ENCODE results near the gene TNFSF15. TPM values are rescaled to one million over a fixed set of nuclear protein-coding genes. Genes with fewer than 3 reads are reported as not detected.

TNFSF15 gene
- 1 to 10 TPM; 4.4 to 9.0 (median 6.4) TPM for polyA plus RNA-seq (ENCODE audit: insufficient read length in 4 of 4)

DNA sequence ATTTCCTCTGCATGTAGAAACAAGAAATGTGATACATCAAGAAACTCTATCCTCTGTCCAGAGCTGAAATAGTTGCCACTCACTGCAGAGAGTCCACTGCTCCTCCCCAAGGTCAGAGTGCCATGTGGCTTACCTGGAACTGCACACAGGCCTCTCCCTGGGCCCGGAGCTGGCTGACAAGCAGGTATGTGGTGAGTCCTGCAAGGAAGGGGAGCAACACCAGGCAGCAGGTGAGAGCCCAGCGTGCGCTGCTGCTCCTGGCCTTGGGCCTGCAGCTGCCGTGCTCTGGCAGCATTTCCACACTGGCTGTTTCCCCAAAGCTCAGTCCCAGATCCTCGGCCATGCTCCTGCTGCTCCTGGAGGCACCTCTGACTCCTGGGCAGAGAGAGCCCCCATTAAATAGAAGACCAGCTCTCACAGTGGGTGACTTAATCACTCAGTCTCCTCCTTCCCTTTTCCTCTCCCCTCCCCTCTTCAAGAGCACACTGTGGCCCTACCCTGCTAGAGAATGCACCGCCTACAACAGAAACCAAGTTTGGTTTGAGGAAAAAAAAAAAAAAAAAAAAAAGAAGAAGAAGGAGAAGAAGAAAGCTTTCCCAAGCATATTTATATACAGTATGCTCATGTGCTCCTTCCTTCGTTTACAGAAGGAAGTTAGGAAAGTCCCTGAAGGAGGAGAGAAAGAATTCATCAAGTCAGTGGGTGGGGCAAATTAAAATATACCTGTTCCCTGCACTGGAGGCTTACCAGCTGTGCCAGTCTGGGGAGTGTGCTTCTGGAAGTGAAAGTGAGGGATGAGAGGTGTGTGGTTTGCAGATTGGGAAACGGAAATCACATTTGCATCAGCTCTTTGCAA is at the start of gene TNFSF15:
Gene TNFSF15, minus strand, starts transcription at position 370 of the 856 bp plus-strand sequence. Its CDS starts 27 bp downstream, at position 343.
- DNase-seq (ENCODE audit: low read depth in 4 of 4, low spot score in 2 of 4), result no peak

- no peak for DNase-seq (ENCODE audit: low read depth in 4 of 4, low spot score in 2 of 4)
Observed at GRCh38 chr9:114855488-114855887, 49.6 kb upstream of the TNFSF15 start.

DNA sequence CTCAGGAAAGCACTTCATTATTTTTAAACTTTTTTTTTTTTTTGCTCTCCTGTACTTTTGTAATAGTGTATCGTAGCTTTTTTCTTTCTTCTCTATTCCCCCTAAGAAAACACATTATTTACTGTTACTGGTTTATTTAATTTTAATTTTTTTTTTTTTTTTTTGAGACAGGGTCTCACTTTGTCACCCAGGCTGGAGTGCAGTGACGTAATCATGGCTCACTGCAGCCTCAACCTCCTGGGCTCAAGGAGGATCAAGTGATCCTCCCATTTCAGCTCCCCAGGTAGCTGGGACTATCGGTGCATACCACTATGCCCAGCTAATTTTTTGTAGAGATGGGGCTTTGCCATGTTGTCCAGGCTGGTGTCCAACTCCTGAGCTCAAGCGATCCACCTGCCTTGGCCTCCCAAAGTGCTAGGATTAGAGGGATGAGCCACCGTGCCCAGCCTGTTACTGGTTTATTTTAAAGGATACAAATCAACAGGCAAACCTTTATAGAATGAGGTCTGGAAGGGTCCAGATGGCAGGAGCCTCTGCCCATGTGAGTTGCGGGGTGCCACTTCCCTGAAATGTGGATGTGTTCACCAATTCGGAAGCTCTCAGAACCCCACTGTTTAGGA is 49.0 kb upstream of the TNFSF15 start:
- DNase-seq (ENCODE audit: low read depth in 4 of 4, low spot score in 2 of 4), result no peak

- no peak for DNase-seq (ENCODE audit: low read depth in 4 of 4, low spot score in 2 of 4)
Observed at GRCh38 chr9:114853071-114853855, 47.4 kb upstream of the TNFSF15 start.

- DNase-seq (ENCODE audit: low read depth in 4 of 4, low spot score in 2 of 4), result no peak
Observed at GRCh38 chr9:114852050-114852594, 46.3 kb upstream of the TNFSF15 start.

- no peak for DNase-seq (ENCODE audit: low read depth in 4 of 4, low spot score in 2 of 4)
Observed at GRCh38 chr9:114851306-114851705, 45.5 kb upstream of the TNFSF15 start.

GRCh38 chr9:114850871-114851270 is 45.0 kb upstream of the TNFSF15 start:
- DNase-seq (ENCODE audit: low read depth in 4 of 4, low spot score in 2 of 4), result no peak

DNA sequence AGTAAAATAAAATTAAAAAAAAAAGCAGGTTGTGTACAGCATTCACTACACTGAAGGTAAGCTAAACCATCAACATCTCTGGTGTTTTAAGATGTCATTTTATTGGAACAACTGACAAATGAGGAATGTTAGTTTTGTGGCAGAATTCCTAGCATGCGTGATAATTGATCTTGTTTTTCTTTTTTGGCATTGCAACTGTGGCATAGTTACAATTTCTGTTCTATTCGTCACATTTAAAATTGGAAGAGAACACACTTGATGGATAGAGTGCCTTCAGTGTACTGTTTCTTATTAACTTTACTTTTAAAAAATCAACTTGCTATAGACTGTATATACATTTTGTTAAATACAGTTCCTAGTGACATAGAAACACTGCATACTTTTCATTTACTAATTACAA is 43.6 kb upstream of the TNFSF15 start:
- no peak for DNase-seq (ENCODE audit: low read depth in 4 of 4, low spot score in 2 of 4)

- DNase-seq (ENCODE audit: low read depth in 4 of 4, low spot score in 2 of 4), result no peak
Observed at GRCh38 chr9:114847492-114848417, 41.9 kb upstream of the TNFSF15 start.

GRCh38 chr9:114845373-114845772 is 39.5 kb upstream of the TNFSF15 start:
- no peak for DNase-seq (ENCODE audit: low read depth in 4 of 4, low spot score in 2 of 4)

DNA sequence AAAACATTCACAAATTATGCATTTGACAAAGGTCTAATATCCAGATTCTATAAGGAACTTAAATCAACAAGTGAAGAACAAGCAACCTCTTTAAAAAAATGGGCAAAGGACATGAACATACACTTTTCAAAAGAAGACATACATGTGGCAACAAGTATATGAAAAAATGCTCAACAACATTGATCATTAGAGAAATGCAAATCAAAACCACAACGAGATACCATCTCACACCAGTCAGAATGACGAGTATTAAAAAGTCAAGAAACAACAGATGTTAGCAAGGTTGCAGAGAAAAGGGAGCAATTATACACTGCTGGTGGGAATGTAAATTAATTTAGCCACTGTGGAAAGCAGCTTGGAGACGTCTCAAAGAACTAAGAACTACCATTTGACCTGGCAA is 38.9 kb upstream of the TNFSF15 start:
- no peak for DNase-seq (ENCODE audit: low read depth in 4 of 4, low spot score in 2 of 4)

DNA sequence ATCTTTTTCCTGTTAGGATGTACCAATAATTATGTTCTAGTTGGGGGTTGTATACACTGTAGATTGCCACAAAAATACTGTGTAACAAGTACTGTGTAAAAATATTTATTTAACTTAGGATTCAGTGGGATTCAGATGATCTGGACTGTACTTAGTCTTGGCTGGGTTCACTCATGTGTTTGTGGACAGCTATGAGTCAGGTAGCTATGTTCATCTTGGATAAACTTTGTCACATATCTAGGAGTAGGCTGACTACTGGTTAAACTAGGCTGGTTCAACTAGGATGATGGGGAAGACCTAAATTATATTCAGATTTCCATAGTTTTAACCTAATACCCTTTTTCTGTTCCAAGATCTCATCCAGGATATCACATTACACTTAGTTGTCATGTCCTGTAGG is 32.1 kb upstream of the TNFSF15 start:
- no peak for DNase-seq (ENCODE audit: low read depth in 4 of 4, low spot score in 2 of 4)

DNA sequence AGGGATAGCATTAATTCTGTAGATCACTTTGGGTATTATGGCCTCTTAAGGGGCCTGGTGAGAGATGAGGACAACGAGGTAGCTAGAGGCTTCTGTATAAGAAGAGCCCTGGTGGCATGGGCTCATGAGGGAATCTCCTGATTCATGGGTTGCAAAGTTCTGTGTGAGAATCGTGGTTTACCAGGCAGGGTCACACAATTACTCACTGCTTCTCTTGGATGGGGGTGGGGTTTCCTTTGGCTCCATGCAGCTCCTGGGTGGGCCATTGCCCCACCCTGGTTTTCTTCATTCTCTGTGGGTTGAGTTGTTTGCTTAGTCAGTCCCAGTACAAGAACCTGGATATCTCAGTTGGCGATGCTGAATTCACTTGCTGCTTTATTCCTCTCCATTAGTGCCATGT is 30.9 kb upstream of the TNFSF15 start:
- no peak for DNase-seq (ENCODE audit: low read depth in 4 of 4, low spot score in 2 of 4)

- DNase-seq (ENCODE audit: low read depth in 4 of 4, low spot score in 2 of 4), result no peak
Observed at GRCh38 chr9:114834386-114834785, 28.5 kb upstream of the TNFSF15 start.

GRCh38 chr9:114830546-114830945 is 24.7 kb upstream of the TNFSF15 start:
- DNase-seq (ENCODE audit: low read depth in 4 of 4, low spot score in 2 of 4), result no peak

DNA sequence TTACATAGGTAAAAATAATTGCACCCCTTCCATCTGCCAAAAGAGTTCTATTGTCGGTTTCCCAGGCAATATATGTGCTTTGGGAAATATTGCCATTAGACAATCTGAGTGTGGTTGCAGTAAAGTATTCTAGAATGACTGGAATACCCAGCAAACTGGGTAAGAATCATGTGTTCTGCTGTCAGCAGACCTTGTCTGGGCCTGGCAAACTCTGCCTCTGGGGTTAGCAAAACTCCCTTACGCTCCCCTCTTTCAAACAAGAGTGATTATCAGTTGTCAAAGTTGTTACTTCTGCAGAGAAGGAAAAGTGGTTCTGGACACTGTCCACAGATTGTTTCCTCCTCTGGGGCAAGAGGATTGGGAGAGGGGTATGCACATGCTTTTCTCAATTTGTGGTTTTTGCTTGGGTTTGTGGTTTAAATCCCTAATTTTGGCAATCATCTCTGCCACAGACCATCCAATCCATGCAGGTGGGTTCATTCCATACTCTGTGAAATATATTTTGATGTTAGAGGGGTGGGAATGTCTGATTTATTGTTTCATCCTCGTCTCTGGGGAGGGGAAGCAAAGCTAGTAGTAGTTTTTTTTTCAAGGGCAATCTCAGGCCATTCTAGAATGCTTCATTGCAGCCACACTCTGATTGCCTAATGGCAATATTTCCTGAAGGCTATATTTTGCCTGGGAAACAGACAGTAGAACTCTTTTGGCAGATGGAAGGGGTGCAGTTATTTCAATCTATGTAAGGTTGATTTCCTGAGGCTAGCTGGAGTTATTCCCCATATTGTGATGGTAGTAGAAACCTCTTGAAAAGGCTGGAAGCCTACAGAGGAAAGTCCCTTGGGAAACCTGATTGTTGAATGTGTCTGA is 24.0 kb upstream of the TNFSF15 start:
- DNase-seq (ENCODE audit: low read depth in 4 of 4, low spot score in 2 of 4), result no peak

GRCh38 chr9:114828303-114828650 is 22.4 kb upstream of the TNFSF15 start:
- no peak for DNase-seq (ENCODE audit: low read depth in 4 of 4, low spot score in 2 of 4)

GRCh38 chr9:114827641-114828302 is 21.9 kb upstream of the TNFSF15 start:
- DNase-seq (ENCODE audit: low read depth in 4 of 4, low spot score in 2 of 4), result no peak

DNA sequence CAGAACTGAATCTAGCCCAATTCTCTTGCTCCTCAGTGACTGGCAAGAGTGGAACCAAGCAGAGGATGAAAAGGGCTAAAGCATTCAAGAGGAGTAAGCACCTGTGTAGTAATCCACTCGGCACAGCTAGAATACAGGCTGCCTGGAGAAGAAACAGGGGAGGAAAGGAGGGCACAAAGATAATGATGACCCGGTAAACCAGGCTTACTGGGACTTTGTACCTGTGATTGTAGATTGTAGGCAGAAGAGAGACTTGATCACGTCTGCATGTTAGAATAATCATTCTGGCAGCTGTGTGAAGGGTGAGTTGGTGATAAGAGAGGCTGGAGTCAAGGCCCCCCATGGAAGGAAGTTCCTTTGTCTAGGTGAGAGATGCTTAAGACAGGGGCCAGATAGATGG is 20.6 kb upstream of the TNFSF15 start:
- no peak for DNase-seq (ENCODE audit: low read depth in 4 of 4, low spot score in 2 of 4)
